ENCODE measurements around the gene PLEKHH2. TPM values are rescaled to one million over a fixed set of nuclear protein-coding genes. Genes with fewer than 3 reads are reported as not detected.

The PLEKHH2 gene
- total RNA-seq, 4 donors from 2014 or later, result 47.1 to 124 (median 74.8) TPM

DNA sequence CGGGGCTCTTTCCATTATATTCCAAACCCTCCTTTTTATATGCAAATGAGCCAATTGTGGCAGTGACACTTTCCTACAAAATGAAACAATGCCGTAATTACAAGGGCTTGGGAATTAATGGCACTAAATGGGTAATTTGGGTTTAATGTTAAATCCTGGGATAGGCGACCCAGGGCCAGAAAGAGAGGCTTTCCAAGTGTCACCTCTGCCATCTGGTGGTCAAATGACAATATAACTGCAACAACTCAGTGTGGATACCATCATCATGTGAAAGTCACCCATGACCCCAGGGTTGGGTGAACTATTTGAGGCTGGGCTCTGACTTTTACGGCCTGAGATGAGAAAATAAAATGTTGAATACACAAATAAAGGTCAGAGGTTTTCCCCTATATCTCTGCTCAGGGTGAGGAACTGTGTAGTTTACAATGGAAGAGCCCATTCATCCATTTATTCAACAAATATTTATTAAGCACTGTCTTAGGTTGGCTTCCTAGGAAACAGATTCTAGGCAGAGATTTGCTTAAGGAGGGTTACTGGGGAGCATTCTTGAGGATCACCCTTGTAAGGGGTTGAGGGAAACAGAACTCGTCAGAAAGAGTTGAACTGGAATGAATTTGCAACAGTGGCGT is 27.7 kb upstream of the PLEKHH2 start:
- intact Hi-C loops (cut with DNase I; ENCODE audit: low total_unique reads), result no loop called here
- no peaks in the 10 kb centered on the region for H3K4me1 ChIP-seq
- no peaks in the 10 kb centered on the region for H3K9me3 ChIP-seq
- H3K36me3 ChIP-seq, result no peaks in the 10 kb centered on the region
- H3K27me3 ChIP-seq, result no peaks in the 10 kb centered on the region
- no peak overlapping the region for H3K27ac ChIP-seq
- TF ChIP-seq, protein P1, sequence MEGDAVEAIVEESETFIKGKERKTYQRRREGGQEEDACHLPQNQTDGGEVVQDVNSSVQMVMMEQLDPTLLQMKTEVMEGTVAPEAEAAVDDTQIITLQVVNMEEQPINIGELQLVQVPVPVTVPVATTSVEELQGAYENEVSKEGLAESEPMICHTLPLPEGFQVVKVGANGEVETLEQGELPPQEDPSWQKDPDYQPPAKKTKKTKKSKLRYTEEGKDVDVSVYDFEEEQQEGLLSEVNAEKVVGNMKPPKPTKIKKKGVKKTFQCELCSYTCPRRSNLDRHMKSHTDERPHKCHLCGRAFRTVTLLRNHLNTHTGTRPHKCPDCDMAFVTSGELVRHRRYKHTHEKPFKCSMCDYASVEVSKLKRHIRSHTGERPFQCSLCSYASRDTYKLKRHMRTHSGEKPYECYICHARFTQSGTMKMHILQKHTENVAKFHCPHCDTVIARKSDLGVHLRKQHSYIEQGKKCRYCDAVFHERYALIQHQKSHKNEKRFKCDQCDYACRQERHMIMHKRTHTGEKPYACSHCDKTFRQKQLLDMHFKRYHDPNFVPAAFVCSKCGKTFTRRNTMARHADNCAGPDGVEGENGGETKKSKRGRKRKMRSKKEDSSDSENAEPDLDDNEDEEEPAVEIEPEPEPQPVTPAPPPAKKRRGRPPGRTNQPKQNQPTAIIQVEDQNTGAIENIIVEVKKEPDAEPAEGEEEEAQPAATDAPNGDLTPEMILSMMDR (IDR thresholded peaks at IDR 0.05), result peak; percentile 32 to 65 (median 60)
- TF ChIP-seq POLR2A (IDR thresholded peaks at IDR 0.05), result no peak
- peak in 1 of 2 donors; percentile 42 for DNase-seq
- no peak overlapping the region for H3K4me3 ChIP-seq

DNA sequence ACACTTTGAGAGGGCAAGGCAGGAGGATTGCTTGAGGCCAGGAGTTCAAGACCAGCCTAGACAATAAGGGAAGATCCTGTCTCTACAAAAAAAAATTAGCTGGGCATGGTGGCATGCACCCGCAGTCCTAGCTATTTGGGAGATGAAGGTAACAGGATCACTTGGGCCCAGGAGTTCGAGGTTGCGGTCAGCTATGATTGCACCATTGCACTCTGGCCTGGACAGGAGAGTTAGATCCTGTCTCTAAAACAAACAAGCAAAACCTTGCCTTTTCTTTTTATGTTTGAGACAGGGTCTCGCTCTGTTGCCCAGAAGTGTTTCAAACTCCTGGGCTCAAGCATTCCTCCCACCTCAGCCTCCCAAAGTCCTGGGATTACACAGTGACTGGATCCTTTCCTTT is 26.7 kb upstream of the PLEKHH2 start:
- Histone ChIP-seq H3K9me3 (no peaks in the 10 kb centered on the region), H3K4me1 (no peaks in the 10 kb centered on the region), H3K27ac (no peak overlapping the region), H3K36me3 (no peaks in the 10 kb centered on the region), H3K4me3 (no peak overlapping the region), H3K27me3 (no peaks in the 10 kb centered on the region)
- no peak for DNase-seq
- intact Hi-C loops (cut with DNase I; ENCODE audit: low total_unique reads), result no loop called here
- TF ChIP-seq, protein P1 (IDR thresholded peaks at IDR 0.05), result no peak
- no peak for TF ChIP-seq POLR2A (IDR thresholded peaks at IDR 0.05)

DNA sequence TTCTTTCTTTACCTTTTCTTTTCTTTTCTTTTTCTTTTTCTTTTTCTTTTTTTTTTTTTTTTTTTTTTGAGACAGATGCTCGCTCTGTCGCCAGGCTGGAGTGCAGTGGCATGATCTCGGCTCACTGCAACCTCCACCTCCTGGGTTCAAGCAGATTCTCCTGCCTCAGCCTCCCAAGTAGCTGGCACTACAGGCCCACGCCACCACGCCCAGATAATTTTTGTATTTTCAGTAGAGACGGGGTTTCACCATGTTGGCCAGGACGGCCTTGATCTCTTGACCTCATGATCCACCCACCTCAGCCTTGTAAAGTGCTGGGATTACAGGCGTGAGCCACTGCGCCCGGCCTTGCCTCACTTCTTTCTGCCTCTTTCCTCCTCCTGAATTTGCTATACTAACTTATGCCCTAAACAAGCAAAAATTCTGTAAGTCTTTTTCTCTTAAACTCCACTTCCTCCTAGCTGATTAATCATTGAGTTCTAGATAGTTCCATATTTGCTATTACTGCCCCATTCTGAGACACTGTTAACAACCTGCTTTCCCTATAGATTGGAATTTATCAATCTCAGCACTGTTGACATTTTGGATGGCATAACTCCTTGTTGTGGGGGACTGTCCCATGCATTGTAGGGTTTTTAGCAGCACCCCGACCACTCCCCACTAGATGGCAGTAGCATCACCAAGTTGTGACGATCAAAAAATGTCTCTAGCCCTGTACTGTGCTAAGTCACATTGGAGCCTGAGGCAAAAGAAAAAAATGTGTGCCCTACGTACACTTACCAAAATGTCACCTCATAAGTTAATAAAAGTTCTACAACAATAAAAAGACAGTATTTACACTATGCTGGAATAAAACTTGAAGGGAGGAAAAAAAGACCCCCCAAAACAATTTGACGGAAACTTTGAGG is 24.8 kb upstream of the PLEKHH2 start:
- intact Hi-C loops (cut with DNase I; ENCODE audit: low total_unique reads), result no loop called here
- DNase-seq, result peak; percentile 77 to 82

DNA sequence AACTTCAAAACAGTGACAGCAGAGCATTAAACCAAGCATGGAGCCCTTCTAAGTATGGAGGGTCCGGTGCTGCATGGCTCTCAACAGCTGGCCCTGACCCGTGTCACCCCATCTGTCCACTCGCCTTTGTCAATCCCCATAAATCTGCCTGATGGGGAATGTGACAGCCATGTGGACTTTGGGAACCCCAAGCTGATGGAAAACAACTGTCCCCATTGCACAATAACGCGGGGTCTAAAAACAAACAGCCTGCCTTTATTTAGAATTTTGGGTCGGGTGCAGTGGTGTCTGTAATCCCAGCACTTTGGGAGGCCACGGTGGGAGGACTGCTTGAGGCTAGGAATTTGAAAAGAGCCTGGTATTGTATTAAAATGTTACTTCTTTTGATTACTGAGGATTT is 24.1 kb upstream of the PLEKHH2 start:
- intact Hi-C loops (cut with DNase I; ENCODE audit: low total_unique reads), result no loop called here
- no peaks in the 10 kb centered on the region for H3K9me3 ChIP-seq
- no peaks in the 10 kb centered on the region for H3K4me1 ChIP-seq
- DNase-seq, result peak; percentile 27 to 36
- TF ChIP-seq, protein P1 (IDR thresholded peaks at IDR 0.05), result no peak
- TF ChIP-seq POLR2A (IDR thresholded peaks at IDR 0.05), result no peak
- no peak overlapping the region for H3K4me3 ChIP-seq
- H3K27ac ChIP-seq, result peak overlapping the region; percentile 40 to 58
- H3K27me3 ChIP-seq, result no peaks in the 10 kb centered on the region
- no peaks in the 10 kb centered on the region for H3K36me3 ChIP-seq

More for the DNA sequence above, 24.8 kb upstream of the PLEKHH2 start:
- no peaks in the 10 kb centered on the region for H3K4me1 ChIP-seq
- H3K9me3 ChIP-seq, result no peaks in the 10 kb centered on the region
- H3K27ac ChIP-seq, result peak overlapping the region; percentile 40 to 58
- TF ChIP-seq, protein P1 (IDR thresholded peaks at IDR 0.05), result peak; percentile 73 to 82 (median 79)
- no peak for TF ChIP-seq POLR2A (IDR thresholded peaks at IDR 0.05)
- no peaks in the 10 kb centered on the region for H3K36me3 ChIP-seq
- no peak overlapping the region for H3K4me3 ChIP-seq
- no peaks in the 10 kb centered on the region for H3K27me3 ChIP-seq
